ENCODE measurements around the gene DEPDC7. TPM values are rescaled to one million over a fixed set of nuclear protein-coding genes. Genes with fewer than 3 reads are reported as not detected.
A peak's percentile ranks its signal among the peaks of the same experiment; 100 is the strongest.

DEPDC7 gene
- total RNA-seq, 1 donor from 2014 or later: 0.74 TPM

DNA sequence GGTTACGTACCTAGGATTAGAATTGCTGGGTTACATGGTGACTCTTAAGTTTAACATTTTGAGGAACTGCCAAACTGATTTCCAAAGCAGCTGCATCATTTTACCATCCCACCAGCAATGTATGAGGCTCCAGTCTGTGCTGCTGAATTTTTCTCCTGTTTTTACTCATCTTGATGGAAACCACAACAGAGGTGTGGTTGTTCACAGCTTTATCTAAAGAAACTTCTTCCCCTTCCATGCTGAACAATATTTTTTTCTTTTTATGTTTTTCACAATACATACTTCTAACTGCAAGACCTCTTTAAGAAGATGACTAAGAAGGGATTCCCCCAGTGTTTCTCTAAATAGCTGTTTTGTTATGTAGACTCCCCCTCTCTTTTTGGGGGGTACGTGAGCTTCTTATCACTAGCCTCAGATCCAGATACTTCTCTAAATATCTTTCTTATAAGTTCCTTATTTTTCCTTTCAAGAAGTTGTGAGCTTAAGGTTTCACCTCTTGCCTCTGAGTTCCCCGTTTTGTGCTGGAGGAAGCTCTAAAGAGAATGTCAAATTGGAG, 47.7 kb downstream of the DEPDC7 start:
- DNase-seq (ENCODE audit: low spot score): no peak
- peaks cover 2% of the 10 kb centered on the region for H3K27me3 Mint-ChIP-seq (ENCODE audit: unreplicated experiment)
- TF ChIP-seq, protein P1, sequence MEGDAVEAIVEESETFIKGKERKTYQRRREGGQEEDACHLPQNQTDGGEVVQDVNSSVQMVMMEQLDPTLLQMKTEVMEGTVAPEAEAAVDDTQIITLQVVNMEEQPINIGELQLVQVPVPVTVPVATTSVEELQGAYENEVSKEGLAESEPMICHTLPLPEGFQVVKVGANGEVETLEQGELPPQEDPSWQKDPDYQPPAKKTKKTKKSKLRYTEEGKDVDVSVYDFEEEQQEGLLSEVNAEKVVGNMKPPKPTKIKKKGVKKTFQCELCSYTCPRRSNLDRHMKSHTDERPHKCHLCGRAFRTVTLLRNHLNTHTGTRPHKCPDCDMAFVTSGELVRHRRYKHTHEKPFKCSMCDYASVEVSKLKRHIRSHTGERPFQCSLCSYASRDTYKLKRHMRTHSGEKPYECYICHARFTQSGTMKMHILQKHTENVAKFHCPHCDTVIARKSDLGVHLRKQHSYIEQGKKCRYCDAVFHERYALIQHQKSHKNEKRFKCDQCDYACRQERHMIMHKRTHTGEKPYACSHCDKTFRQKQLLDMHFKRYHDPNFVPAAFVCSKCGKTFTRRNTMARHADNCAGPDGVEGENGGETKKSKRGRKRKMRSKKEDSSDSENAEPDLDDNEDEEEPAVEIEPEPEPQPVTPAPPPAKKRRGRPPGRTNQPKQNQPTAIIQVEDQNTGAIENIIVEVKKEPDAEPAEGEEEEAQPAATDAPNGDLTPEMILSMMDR (IDR thresholded peaks at IDR 0.05; ENCODE audit: unreplicated experiment): no peak
- peaks cover 12% of the 10 kb centered on the region for H3K4me1 Mint-ChIP-seq (ENCODE audit: unreplicated experiment)
- peaks cover 17% of the 10 kb centered on the region for H3K36me3 Mint-ChIP-seq (ENCODE audit: low read depth, unreplicated experiment)
- no peak overlapping the region for H3K4me3 Mint-ChIP-seq (ENCODE audit: unreplicated experiment)
- H3K27ac Mint-ChIP-seq (ENCODE audit: unreplicated experiment): no peak overlapping the region
- H3K9me3 Mint-ChIP-seq (ENCODE audit: unreplicated experiment): no peaks in the 10 kb centered on the region

GRCh38 chr11:33064033-33064825, 48.6 kb downstream of the DEPDC7 start:
- peaks cover 20% of the 10 kb centered on the region for H3K36me3 Mint-ChIP-seq (ENCODE audit: low read depth, unreplicated experiment)
- H3K27ac Mint-ChIP-seq (ENCODE audit: unreplicated experiment): peak overlapping the region; percentile 67
- H3K27me3 Mint-ChIP-seq (ENCODE audit: unreplicated experiment): peaks cover 2% of the 10 kb centered on the region
- H3K9me3 Mint-ChIP-seq (ENCODE audit: unreplicated experiment): no peaks in the 10 kb centered on the region
- TF ChIP-seq, protein P1 (IDR thresholded peaks at IDR 0.05; ENCODE audit: unreplicated experiment): no peak
- H3K4me3 Mint-ChIP-seq (ENCODE audit: unreplicated experiment): no peak overlapping the region
- H3K4me1 Mint-ChIP-seq (ENCODE audit: unreplicated experiment): peaks cover 12% of the 10 kb centered on the region
- DNase-seq (ENCODE audit: low spot score): no peak

- DNase-seq (ENCODE audit: low spot score): no peak
- H3K27me3 Mint-ChIP-seq (ENCODE audit: unreplicated experiment): peaks cover 2% of the 10 kb centered on the region
- no peak overlapping the region for H3K4me3 Mint-ChIP-seq (ENCODE audit: unreplicated experiment)
- H3K9me3 Mint-ChIP-seq (ENCODE audit: unreplicated experiment): no peaks in the 10 kb centered on the region
- peaks cover 12% of the 10 kb centered on the region for H3K4me1 Mint-ChIP-seq (ENCODE audit: unreplicated experiment)
- peaks cover 15% of the 10 kb centered on the region for H3K36me3 Mint-ChIP-seq (ENCODE audit: low read depth, unreplicated experiment)
- TF ChIP-seq, protein P1 (IDR thresholded peaks at IDR 0.05; ENCODE audit: unreplicated experiment): no peak
- H3K27ac Mint-ChIP-seq (ENCODE audit: unreplicated experiment): no peak overlapping the region
Measured at GRCh38 chr11:33064866-33065265, 49.2 kb downstream of the DEPDC7 start.

- TF ChIP-seq, protein P1 (IDR thresholded peaks at IDR 0.05; ENCODE audit: unreplicated experiment): peak; percentile 70
- Mint-ChIP-seq H3K27ac (ENCODE audit: unreplicated experiment) (no peak overlapping the region), H3K27me3 (ENCODE audit: unreplicated experiment) (peaks cover 2% of the 10 kb centered on the region), H3K4me1 (ENCODE audit: unreplicated experiment) (peaks cover 12% of the 10 kb centered on the region), H3K9me3 (ENCODE audit: unreplicated experiment) (no peaks in the 10 kb centered on the region), H3K36me3 (ENCODE audit: low read depth, unreplicated experiment) (peaks cover 15% of the 10 kb centered on the region), H3K4me3 (ENCODE audit: unreplicated experiment) (no peak overlapping the region)
- DNase-seq (ENCODE audit: low spot score): peak; percentile 77
Measured at GRCh38 chr11:33065445-33066178, 49.9 kb downstream of the DEPDC7 start.
